GM12801 (cell line): ENCODE results near the gene PLAGL1.

Source experiments
- CTCF ChIP-seq: IDR thresholded peaks from one replicate; pipeline ENCODE4 v1.5.1; 2011; ENCODE audit warnings: control low read depth; ENCODE audit not compliant: insufficient read length; ENCODE audit errors: extremely low read depth

Gene PLAGL1

GRCh38 chr6:143976806-143977349 is 31.2 kb downstream of the PLAGL1 start:
- TF ChIP-seq CTCF = no peak

DNA sequence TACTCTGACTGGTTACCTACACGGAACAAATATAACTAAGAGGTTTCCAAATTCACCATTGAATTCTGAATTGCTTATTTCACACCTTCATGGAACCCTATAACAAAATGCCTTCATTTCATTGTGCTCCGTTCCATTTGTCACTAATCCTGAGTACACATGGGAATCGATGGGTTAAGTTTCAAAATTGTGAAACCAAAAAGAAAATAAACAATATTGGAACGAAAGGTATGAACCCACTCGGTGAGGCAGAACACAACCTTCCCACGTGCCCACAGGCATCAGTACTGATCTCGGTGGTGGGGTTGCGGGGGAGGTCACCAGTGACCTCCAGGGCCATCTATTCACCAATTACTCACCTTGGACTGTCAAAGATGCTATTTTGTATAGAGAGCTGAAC is 34.0 kb downstream of the PLAGL1 start:
- TF ChIP-seq CTCF = no peak

DNA sequence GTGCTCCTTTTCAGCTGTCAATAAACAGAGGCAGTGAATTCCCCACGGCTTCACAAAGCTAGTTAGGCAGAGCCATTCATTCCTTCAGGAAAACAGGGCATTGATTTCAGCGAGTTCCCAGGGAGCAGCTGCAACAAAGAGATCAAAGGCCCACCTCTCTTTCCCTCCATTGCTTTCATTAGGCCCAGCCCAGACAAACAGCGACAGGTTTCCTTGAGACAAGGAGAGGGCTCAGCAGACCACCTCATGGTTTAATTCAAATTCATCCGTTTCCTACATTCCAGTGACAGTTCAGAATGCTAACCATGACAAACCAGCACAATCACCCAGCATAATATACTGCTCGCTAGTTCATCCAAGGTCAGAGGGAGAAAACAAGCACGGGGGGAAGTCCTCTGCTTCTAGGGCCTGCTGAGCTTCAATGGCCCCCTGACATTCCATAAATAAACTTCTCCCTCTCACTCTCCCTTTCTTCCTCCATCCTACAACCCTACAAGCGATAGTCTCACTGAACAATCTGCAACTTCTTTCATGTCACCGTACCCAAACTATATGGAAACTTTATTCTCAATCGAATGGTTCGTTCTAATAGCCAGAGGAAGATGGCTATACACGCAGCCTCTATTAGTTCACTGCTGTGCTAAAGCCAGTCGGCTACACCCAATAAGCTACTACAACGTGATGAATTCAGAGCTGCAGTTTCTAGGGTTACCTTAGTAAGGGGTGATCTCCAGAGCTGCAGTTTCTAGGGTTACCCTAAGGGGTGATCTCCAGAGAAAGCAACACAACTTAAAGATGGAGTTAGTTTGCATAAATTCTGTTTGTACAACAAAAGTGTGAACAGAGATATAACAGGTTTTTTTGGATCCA is 34.7 kb downstream of the PLAGL1 start:
- no peak for TF ChIP-seq CTCF

DNA sequence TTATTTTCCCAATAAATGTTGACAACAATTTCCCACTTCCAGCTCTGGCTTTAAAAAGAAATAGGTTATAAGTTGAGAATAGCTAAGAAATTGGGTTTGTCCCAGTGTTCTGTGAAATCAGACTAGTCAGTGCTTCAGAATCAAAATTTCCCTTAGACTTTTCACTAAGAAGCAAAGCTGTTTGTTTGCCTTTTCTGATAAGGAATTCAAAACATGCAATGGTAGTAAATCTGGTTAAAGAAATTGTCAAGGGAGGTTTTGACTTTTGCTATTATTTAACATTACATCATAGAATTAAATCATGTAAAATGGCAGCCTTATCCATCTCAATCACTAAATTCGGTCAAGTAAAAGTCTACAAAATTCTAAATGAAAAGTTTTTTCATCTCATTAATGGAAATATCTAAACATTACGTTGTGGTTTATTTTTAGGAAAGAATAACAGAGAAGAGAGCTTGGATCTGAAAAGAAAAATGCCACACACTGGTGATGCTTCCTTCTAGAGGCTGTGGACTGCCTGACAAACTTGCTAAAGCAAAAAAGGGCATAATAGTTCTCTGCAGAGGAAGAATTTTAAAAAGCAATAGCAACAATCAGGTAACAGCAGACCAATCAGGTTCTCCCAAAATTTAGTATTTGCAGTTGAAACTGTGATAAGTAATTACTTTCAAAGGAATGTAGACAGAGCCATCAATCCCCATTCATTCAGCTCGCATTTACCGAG is 36.4 kb downstream of the PLAGL1 start:
- no peak for TF ChIP-seq CTCF

DNA sequence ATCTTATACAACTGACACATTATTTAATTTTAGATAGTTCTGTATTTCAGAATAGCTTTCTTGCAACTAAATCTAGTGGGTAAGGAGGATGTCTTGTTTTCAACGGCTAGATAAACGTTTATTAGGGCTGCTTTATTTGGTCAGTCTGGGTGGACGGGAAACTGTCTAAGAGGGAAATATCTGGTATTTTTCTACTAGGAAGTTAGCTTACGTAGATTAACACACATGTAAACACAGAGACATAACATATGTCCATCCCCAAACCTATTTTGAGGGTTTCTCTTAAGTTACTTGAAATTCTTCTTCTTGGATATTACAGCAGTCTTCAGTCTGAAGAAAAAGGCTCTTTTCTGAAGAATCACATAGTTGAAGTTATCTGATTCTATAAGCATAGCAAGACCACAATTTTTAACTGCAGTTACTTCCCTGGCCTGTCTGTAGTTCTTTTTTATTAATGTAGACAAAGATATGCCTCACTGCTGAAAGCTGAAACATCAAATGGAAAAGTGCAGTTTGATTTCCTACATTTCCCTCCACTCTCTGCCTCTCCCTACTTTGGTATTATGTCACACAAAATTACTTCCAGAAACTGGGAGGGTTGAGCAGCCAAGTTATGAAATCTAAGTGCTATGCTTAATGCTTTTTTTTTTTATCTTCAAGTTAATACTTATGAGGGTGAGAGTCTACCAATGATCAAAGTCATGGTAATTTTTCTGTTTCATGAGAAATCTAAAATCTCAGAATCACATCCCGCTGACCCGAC is 37.4 kb downstream of the PLAGL1 start:
- TF ChIP-seq CTCF = no peak

GRCh38 chr6:143969077-143969476 is 39.0 kb downstream of the PLAGL1 start:
- no peak for TF ChIP-seq CTCF
